ENCODE measurements around the gene PTPRO.
A peak's percentile ranks its signal among the peaks of the same experiment; 100 is the strongest.

The PTPRO gene

GRCh38 chr12:15515010-15515409 lies 192.7 kb downstream of the PTPRO start:
- no peak for DNase-seq (ENCODE audit: low read depth)
- no peak overlapping the region for H3K4me3 ChIP-seq (ENCODE audit: low read depth, low read length)
- TF ChIP-seq CTCF (IDR thresholded peaks at IDR 0.05; ENCODE audit: low read depth, low read length) (no peak), POLR2A (IDR thresholded peaks at IDR 0.05; ENCODE audit: extremely low read depth, insufficient read length) (no peak), MAX (IDR thresholded peaks at IDR 0.05; ENCODE audit: low read depth, low read length) (no peak), MYC (IDR thresholded peaks at IDR 0.05; ENCODE audit: low read depth, low read length) (no peak)

DNA sequence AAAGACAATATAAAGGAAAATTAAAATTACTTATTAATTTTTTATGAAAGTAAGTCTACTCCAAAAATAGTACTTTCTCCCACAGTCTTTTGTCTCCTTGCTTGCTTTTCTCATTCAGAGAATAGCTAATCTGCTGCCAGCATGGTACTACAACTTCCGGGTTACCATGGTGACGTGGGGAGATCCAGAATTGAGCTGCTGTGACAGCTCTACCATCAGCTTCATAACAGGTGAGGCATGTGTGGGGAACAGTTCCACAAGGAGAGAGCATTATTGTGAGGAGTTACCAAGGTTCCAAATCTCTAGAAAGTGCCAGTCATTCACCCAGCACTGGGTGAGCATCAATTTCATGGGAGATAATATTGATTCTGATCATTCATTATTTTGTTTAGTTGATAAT lies 197.8 kb downstream of the PTPRO start:
- TF ChIP-seq POLR2A (IDR thresholded peaks at IDR 0.05; ENCODE audit: extremely low read depth, insufficient read length), result no peak
- TF ChIP-seq MYC (IDR thresholded peaks at IDR 0.05; ENCODE audit: low read depth, low read length), result no peak
- no peak for TF ChIP-seq CTCF (IDR thresholded peaks at IDR 0.05; ENCODE audit: low read depth, low read length)
- no peak for TF ChIP-seq MAX (IDR thresholded peaks at IDR 0.05; ENCODE audit: low read depth, low read length)
- DNase-seq (ENCODE audit: low read depth), result no peak
- no peak overlapping the region for H3K4me3 ChIP-seq (ENCODE audit: low read depth, low read length)

DNA sequence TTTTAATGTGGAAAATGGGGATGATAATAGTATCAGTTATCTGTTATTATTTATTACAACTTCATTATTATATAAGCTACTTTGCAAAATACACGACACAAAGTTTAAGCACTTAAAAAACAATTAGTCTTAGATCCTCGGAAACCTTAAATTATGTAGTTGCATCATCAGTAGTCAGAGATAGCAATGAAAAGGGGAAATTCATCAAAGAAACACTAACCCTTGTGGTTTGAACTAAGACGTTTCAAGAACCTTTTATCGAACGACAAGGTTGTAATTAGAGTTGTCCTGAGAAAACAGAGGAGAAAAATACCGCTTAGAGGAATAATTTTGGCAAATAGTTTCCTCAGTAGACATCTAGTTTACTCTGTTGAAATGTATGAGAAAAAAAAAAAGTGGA lies 198.5 kb downstream of the PTPRO start:
- H3K4me3 ChIP-seq (ENCODE audit: low read depth, low read length), result no peak overlapping the region
- TF ChIP-seq POLR2A (IDR thresholded peaks at IDR 0.05; ENCODE audit: extremely low read depth, insufficient read length), result no peak
- TF ChIP-seq CTCF (IDR thresholded peaks at IDR 0.05; ENCODE audit: low read depth, low read length), result no peak
- no peak for TF ChIP-seq MAX (IDR thresholded peaks at IDR 0.05; ENCODE audit: low read depth, low read length)
- no peak for TF ChIP-seq MYC (IDR thresholded peaks at IDR 0.05; ENCODE audit: low read depth, low read length)
- DNase-seq (ENCODE audit: low read depth), result peak; percentile 48

DNA sequence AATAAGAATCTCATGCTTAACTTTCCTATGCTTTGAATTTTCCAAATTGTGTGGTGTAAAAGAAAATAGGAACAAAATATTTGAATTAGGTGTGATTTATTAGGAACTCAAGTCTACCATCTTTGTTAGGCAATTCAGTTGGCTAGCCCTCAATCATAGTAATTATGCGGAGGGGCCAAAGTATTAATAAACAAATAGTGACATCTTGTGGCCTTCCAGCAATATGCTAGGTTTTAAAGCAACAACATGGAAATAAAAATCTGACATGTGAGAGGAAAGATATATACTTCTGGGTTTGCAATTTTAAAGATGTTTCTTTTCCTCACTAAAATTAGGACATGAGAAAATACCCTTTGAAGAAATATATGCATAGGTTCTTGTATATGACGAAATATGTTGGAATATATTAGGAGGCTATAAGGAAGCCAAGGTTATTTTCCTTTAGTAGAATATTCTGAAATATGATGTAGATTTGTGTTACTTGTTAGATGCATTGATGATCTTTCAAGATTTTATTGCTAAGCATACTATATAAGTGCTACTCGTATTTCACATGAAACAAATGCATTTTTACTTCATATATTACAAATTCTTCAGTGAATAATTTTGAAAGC lies 200.4 kb downstream of the PTPRO start:
- H3K4me3 ChIP-seq (ENCODE audit: low read depth, low read length), result no peak overlapping the region
- peak; percentile 35 for TF ChIP-seq CTCF (IDR thresholded peaks at IDR 0.05; ENCODE audit: low read depth, low read length)
- no peak for TF ChIP-seq POLR2A (IDR thresholded peaks at IDR 0.05; ENCODE audit: extremely low read depth, insufficient read length)
- no peak for TF ChIP-seq MAX (IDR thresholded peaks at IDR 0.05; ENCODE audit: low read depth, low read length)
- peak; percentile 56 for DNase-seq (ENCODE audit: low read depth)

- no peak for DNase-seq (ENCODE audit: low read depth)
- no peak for TF ChIP-seq POLR2A (IDR thresholded peaks at IDR 0.05; ENCODE audit: extremely low read depth, insufficient read length)
- no peak for TF ChIP-seq CTCF (IDR thresholded peaks at IDR 0.05; ENCODE audit: low read depth, low read length)
- no peak for TF ChIP-seq MYC (IDR thresholded peaks at IDR 0.05; ENCODE audit: low read depth, low read length)
- TF ChIP-seq MAX (IDR thresholded peaks at IDR 0.05; ENCODE audit: low read depth, low read length), result no peak
- H3K4me3 ChIP-seq (ENCODE audit: low read depth, low read length), result no peak overlapping the region
Measured at GRCh38 chr12:15525441-15525840, 203.1 kb downstream of the PTPRO start.

All from NB4 (cell line).